EH (cell line): ENCODE results near the gene TMEM72.
"Not testable (repeated sequence)": the region's sequence is repeated elsewhere in the genome, so short reads cannot be mapped to it uniquely, and the experiment has no call there.

ENCODE experiments used
- DNase-seq: peaks from one replicate; pipeline ENCODE4 v3.0.0-alpha.2; 2015; ENCODE audit warnings: low read depth

Gene TMEM72

DNA sequence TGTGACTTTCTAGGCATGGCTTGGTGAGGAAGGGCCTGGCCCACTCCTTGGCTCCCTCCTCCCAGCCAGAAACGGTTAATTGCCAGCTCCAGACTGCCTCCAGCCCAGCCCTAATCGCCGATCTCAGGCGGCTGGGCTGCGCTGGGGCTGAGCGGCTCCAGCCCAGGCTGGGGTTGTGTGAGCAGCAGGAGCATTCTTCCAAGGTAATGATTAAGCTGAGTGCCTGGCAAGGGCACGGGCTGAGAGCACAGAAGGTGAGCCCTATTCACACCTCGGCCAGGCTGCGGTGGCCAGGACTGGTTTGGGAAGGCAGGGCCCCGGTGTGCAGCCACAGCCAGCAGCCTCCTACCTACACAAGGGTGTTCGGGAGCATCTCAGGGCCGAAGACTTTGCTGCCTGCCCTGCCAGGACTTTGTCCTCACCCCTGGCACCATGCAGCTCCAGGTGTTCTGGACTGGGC, at the start of gene TMEM72:
TSS of gene TMEM72 (plus strand) at position 257 of the 460 bp plus-strand sequence. CDS start at position 433, 176 bp downstream.
- DNase-seq = no peak

DNA sequence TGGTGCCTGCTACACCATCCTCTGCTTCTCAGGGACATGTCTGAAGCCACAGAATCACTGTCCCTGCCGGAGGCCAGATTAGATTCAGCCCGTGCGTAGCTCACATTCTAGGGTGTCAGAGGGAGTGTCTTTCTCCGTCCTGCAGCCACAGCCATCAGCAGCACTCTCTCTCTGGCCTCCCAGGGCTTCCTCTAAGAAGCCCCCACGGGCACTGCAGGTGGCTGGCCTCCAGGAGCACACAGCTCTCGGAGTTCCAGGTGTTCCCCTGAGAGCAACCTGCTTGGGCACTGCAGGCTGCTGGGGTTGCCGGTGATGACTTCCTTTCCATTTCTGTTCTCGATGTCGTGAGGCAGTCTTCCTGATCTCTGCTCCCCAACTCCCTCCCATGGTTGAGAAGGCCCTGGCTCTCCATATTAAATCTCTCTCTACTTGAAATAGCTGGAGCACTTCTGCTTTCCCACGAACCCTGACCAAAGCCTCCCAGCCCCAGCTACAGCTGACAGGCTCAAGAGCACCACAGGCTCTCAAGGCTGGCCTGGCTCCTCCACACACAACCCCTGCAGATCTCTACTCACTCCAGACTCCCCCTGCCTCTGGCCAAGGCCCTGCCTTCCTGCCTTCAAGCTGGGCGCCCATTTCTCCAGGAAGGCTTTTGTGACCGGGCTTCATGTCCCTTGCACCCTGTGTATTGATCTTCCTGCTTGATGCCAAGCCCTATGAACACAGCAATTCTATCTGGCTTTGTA, 49.0 kb upstream of the TMEM72 start:
- DNase-seq = no peak

DNA sequence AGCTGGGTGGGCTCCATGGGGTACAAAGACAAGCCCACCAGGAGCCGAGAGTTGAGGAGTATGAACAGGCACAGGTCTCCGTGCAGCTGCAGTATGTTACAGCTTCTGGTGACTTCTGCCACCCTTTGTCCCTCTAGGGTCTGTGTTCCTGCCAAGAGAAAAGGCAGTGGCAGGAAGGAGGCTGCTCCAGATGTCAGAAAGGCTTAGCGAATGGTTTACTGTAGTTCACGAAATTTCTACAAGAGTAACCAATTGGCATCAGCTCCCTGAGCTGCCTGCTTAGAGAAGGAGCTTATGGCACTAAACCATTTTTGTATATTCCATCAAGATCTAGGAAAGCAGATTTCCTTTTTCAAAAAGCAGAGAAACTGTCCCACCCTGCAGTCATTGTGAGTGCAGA, 48.2 kb upstream of the TMEM72 start:
- no peak for DNase-seq

DNA sequence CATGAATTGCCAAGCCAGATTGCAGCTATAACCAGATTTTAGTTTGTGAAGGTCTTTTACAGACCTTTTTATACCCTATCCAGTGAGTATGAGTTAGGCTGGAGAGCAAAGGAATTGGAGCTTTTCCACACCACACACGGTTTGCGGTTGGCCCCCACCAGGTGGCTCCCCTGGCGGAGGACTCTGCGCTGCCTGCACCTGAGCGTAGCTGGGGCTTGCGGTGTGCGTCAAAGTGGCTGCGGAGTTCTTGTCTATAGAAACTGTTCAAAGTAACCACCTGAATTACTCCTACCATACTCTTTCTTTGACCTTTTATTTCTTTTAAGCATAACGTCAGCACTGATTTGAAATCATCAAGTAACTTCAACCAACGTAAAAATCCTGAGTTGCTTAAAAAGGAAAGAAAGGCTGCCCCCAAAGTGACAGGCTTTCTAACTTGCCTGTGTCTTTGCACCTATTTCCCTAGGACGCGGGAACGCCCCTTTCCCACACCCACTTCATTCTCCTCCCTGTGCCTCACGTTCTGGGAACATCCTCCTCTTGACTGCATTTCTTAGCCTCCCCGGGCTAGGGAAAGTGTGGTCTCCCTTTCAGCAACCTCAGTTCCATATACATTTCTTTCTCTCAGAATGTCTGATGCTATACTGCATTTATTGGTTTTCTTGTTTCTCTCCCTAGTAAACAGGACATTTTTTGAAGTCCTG, 47.6 kb upstream of the TMEM72 start:
- no peak for DNase-seq

DNA sequence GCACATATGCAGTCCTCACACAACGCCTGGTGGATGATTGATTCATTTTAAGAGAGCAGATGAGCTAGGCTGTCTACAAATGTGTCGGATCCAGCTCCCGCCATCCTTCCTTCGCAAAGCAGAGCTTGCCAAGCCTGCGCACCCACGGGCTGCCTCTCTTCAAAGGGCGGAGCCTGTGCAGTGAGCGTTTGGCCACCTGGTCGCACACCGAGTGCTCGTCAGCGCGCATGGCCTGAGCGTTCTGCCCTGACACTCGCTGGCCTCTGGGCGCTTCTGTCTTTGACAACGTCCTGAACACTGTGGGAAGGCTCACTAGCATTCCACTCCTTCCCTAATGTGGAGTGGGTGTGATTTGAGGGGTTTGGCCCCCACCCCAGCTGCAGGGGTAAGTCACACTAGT, 47.1 kb upstream of the TMEM72 start:
- no peak for DNase-seq

DNA sequence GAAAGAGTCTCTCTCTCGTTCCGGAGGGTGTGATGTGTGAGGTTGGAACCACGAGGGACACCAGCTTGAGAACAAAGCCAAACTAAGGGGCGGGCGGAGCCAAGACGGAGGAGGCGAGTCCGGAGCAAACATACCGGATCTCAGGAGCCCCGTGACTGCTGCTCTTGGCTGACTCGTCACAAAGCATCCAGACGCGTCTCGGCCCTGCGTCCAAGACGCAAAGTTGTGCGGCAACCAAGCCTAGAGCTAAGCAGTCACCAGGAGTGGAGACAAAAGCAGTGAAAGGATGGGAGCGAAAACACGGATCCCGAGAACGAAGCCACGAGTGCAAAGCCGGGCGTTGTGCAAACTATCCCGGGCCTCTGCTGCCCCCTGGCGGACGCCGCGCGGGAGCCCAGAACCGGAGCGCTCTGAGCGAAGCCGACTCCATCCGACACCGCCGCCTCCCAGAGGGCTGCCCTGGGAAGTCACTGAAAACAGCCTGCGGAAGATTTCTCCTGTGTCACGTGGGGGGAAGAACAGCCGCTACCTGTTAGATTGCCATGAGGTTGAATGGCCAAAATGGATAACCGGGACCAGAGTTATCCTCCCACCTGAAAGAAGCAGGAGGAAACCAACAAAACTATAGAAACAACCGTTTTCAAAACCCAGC, 46.4 kb upstream of the TMEM72 start:
- peak; percentile 87 for DNase-seq

DNA sequence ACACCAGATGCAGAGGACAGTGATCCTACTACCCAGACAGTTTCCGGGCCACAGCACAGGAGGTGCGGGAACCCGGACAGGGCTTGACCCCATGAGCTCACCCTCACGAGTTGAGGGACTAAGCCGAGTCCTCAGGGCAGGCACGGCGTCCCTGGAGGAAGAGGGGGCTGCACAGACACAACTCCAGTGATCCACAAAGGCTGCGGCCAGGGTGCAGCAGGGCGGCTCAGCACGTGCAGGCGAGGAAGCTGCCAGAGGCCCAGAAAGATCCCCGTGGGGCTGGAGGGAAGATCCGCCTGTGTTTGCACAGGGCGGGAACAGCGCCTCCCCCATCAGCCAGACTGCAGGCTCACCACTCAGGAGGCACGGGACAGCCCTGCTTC, 45.9 kb upstream of the TMEM72 start:
- no peak for DNase-seq

DNA sequence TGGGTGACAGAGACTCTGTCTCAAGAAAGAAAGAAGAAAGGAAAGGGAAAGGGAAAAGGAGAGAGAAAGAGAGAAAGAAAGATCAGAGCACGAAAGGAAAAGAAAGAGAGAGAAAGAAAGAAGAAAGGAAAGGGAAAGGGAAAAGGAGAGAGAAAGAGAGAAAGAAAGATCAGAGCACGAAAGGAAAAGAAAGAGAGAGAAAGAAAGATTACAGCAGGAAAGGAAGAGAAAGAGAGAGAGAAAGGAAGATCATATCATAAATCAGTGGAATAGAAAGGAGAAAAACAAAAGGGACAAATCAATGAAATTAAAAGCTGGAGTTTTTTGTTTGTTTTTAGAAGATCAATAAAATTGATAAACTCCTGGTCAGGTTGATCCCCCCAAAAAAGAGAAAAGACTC, 44.8 kb upstream of the TMEM72 start:
- DNase-seq = not testable (repeated sequence)

DNA sequence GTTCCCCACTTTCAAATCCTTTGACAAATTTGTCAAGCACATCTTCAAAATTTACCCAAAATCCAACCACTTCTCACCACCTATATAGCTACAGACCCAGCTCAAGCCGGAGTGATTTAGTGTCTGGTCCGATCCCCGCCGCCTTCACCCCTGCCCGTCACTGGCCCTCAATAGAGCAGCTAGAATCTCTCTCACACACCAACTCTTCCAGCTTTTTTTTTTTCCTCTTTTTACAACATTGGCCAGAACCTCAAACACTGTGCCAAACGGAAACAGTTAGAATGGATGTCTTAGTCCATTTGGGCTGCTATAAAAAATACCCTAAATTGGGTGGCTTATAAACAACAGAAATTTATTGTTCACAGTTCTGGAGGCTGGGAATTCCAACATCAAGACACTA, 41.1 kb upstream of the TMEM72 start:
- DNase-seq = no peak

DNA sequence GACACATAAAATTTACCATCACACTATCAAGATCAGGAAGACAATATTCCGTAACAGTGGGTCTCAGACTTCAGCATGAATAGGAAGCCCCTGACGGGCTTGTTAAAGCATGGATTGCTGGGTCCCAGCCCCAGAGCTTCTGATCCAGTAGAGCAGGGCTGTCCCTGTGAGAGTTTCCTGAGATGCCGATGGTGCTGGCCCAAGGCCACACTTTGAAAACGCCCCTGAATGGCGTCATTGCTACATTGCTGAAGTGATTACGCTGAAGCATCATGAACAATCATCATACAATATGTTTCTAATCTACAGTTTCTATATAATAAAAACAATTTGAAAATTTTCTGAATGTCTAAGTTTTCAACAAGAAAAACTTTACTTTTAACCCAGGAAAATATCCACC, 38.0 kb upstream of the TMEM72 start:
- no peak for DNase-seq

DNA sequence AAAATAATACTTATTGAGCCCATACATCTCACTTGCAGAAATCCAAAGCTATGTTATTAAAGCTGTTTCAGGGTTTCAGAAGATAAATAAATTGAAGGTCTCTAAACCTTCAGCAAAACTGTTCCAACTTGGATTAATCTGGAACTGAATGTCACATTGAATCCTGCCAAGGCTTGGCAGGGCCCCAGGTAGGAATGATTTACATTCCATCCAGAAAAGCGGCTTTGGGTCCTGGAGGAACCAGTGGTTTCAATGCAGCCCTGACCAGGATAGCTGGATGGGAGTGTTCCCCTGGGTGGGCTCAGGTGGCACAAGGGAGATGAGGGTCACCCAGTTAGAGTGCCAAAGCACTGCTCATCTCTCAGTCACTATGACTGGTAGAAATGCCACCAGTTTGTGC, 37.0 kb upstream of the TMEM72 start:
- peak; percentile 29 for DNase-seq

DNA sequence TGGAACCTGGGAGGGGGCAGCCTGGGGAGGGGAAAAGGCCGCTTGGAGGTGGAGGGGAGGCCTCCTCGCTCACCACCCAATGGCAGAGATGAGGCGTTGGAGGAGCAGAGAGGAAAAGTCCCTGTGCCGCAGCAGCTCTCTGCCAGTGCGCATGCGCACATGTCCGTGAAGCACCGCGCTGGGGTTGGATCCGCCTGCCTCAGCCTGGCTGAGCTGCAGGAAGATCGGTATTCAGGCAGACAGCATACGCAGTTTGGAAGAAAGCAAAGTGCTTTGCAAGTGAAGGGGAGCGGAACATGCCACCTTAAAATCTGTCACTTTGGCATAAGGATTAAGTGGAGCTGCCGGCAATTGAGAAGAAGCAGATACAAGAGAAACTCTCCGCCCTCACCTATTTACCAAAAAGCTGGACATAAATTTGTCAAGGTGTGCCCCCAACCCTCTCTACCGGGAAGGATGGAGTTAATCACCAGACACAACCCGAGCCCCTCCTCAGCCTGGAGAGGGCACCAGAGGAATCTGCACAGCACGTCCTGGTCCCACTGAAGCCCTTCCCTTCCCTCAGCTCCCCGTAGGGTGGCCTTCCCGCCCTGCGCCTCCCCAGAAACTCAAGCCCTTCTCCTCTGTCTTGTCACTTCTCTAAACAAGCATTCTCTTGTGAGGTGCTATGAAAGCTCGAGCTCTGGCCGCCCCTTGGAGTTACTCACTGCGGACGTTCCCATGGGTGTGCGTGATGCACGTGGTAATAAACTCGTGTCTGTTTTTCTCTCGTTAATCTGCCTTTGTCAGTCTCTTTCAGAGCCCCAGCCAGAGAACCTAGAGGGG, 32.2 kb upstream of the TMEM72 start:
- DNase-seq = peak; percentile 90

DNA sequence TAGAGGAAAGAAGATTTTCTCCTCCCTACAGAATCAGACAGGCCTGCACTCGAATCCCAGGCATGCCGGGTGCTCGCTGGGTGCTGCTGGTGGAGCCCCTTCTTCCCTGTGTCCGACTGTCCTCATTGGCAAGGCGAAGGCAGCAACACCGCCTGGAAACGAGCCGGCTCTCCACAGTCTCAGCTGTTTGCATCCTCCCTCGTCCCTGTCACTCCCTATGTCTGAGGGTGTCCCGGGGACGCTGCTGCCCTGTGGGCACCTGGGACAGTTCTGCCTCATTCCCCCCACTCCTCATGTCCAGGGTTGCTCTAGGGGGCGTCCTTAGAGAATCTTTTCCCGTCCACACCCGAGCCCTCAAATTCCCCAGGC, 31.6 kb upstream of the TMEM72 start:
- DNase-seq = no peak

DNA sequence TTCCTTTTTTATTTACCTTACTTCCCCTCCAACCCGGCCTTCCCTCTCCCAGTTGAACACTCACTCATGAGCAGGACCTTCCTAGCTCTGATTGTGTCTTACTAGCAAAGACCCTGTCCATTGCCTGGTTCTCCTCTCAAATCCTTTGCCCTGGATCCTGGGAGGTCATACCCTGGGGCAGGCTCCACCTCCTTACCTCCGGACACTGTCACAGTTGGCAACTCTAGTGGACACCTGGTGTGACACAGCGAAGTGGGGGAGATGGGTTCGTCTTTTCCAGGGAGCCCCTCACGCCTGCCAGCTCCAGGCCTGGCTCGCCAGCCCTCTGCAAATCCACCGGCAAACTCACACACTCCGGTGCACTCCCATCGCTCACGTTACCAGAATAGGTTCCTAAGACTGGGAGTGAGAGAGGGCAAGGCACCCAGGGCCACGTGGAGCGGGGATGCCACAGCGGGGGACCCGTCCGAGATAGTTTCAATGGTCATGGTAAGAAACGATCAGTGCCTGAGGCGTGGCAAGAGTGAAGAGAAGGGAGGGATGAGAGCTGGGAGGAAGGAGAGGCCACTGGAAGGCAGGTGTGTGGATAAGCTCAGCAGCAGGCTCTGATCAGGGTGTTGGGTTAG, 30.9 kb upstream of the TMEM72 start:
- no peak for DNase-seq

DNA sequence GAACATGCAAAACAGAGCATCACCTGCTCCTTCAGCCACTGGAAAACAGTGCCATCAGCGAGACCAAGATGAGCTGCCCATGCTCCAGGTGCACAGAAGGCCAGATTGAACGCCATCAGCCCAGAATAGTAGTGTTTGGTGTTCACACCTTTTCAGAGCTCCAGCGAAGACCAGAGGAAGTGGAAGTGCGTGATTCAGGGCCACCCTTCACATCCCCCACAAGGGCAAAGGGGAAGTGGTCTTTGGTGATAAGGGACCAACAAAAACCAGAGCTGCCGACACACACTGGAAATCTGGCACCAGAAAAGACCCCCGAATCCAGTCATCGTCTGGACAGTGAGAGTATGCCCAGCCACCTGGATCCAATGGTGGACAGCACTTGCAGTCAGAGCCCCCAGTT, 29.5 kb upstream of the TMEM72 start:
- no peak for DNase-seq

DNA sequence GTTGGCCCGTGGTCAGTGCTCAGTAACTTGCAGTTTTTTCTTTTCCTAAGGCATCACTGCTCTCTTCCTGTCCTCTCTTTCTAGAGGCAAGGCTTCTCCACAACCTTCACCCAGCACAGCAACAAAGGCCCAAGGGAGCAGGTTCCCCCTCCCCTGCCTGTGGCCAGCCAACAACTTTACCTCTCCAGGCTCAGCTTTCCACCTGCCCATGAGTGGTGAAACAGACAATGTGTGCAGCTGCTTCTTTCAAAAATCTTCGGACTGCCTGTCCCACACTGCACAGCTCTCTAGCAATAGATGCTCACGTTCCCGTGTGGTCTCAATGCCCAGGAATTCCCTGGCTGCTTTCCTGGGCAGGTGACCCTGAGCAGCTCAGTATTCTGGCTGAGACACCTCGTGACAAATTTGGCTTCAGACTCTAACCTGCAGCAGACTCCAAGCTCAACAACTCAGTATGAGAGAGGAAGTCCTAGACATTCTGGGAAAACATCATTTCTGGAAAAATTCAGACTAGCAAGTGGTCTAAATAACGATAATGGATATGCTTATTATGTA, 28.9 kb upstream of the TMEM72 start:
- DNase-seq = no peak

DNA sequence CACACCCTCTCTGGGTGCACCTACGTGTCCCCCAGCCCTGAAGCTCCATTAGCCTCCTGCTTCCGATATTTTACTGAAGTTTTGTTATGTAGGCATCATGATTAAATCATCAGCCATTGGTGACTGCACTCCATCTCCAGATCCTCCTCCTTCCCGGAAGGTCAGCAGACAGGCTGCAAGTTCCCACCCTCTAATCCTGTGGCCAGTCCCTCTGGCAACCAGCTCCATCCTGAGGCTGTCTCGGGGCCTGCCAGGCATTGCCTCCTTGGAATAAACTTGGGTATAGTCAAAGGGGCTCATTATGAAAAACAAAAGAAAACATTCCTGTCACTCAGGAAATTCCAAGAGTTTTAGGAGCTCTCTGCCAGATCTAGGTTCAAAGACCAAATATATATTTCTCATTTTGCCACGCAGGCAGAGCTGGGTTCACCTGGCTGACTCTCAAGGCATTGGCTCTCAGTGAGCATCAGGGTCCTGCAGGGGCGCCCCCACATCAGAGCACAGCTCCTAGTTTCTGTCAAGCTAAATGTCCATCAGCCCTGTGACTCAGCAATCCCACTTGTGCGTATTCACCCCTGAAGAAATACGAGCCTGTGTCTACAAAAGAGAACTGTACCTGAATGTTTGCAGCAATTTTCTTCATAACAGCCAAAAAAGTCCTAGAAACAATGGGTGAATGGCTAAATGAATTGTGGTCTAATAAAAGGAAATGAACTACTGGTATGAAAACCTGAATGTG, 27.4 kb upstream of the TMEM72 start:
- peak; percentile 21 for DNase-seq

DNA sequence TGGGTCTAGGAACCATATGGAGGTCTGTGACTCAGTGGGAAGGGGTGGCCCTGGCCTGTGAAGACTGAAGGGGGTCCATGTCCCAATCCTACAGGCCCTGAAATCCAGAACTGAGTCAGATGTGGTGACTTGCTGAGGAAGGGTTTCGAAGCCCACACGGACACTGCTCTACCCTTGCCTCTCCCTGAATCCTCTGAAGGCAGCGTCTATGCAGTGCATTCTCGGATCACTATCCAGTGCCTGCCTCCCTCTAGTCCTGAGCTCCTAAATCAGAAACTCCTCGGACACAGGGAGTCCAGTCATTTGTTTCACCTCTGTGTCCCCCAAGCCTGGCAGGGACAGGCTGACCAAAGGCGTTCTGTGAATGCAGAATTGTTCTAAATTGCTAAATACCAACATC, 25.4 kb upstream of the TMEM72 start:
- no peak for DNase-seq

DNA sequence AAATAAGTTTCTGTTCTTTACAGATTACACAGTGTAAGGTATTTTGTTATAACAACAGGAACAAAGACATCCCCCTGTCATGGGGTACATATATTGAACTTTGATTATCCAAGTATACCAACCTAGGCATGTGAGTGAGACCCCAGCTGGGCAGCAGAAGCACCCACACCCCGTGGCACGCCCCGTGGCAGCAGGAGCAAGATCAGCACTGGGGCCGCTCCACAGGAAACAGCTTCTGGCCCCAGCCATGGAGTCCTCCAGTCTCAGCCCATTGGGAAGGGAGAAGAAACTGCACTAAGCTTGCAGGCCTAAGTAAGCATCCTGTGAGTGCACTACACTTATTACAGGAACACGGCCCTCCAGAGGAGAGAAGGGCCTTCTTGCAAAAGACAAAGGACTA, 24.2 kb upstream of the TMEM72 start:
- no peak for DNase-seq

DNA sequence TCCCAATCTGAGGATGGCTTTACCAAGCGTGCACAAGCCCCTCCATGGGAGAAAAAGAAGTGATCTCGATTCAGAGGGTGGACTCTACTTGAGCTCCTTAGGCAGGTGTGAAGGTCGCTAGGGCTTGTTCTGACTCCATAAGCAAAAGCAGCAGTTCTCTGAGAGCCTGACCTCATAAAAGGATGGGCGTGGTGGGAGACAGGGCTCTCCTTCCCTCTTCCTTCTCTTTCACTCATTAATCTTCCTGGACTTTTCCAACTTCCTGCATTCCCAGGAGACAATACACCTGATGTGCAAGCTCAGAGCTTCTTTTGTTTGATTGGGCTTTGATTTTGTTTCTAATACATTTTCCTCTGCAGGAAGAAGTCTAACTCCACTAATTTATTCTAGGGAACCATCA, 22.3 kb upstream of the TMEM72 start:
- no peak for DNase-seq

DNA sequence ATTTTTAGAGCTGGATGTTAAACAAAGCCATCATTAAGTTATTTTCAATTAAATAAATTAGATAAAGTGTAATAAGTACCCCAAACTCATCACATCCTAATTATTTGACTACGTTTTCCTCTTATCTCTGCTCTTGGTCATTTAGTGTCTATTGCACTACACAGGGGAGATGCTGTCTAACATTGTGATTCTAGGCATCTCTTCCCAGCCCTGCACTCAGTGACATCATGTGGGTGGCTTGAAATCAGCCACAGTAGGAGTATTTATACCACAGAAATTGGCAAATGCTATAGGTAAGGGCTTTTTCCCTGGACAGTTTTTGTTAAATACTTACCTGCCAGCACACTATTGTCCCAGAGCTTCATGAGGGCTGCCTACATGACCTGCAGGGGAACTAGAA, 21.3 kb upstream of the TMEM72 start:
- DNase-seq = no peak
